Heart left ventricle (tissue), 16 donors: ENCODE results near the gene CACNA1E. TPM values are rescaled to one million over a fixed set of nuclear protein-coding genes. Genes with fewer than 3 reads are reported as not detected.

Experiments used
- ATAC-seq, 4 donors: fragments of 200-7000 bp; cut with Tn5 transposase; one replicate each; pipeline ENCODE4 v1.9.1; 2020 to 2022; ENCODE audit warnings: moderate library complexity in 4 of 4, mild to moderate bottlenecking in 3 of 4, moderate number of reproducible peaks in 1 of 4
- DNase-seq, 5 donors: peaks; one replicate each; pipeline ENCODE4 v3.0.0-alpha.2; 2020
- H3K27ac ChIP-seq, 12 donors: fragments of 200-600 bp; sonication (generic) in 4 of 12; one replicate each; pipeline versions ENCODE4 v1.5.0 to v1.8.0; 2016 to 2022; ENCODE audit warnings: mild to moderate bottlenecking in 2 of 12
- H3K27me3 ChIP-seq, 9 donors: fragments of 200-600 bp; sonication (generic) in 2 of 9; one replicate each; pipeline versions ENCODE4 v1.5.1 to v1.8.0; 2016 to 2022; ENCODE audit warnings: mild to moderate bottlenecking in 3 of 9
- H3K36me3 ChIP-seq, 9 donors: fragments of 200-600 bp; sonication (generic) in 2 of 9; one replicate each; pipeline versions ENCODE4 v1.5.0 to v1.8.0; 2018 to 2022; ENCODE audit warnings: mild to moderate bottlenecking in 2 of 9
- H3K4me1 ChIP-seq, 12 donors: fragments of 200-600 bp; sonication (generic) in 4 of 12; one replicate each; pipeline versions ENCODE4 v1.5.0 to v1.8.0; 2016 to 2022; ENCODE audit warnings: mild to moderate bottlenecking in 3 of 12
- H3K4me3 ChIP-seq, 12 donors: fragments of 200-600 bp; sonication (generic) in 4 of 12; one replicate each; pipeline versions ENCODE4 v1.5.0 to v1.8.0; 2017 to 2022; ENCODE audit warnings: mild to moderate bottlenecking in 9 of 12, moderate library complexity in 4 of 12
- H3K9me3 ChIP-seq, 12 donors: fragments of 200-600 bp; sonication (generic) in 4 of 12; one replicate each; pipeline versions ENCODE4 v1.5.0 to v1.8.0; 2016 to 2022; ENCODE audit warnings: mild to moderate bottlenecking in 1 of 12
- CTCF ChIP-seq, 12 donors: fragments of 200-600 bp; sonication (generic) in 4 of 12; IDR thresholded peaks; one replicate each; pipeline versions ENCODE4 v1.5.0 to v1.8.0; 2018 to 2022; ENCODE audit warnings: antibody characterized with exemption in 12 of 12, mild to moderate bottlenecking in 5 of 12
- POLR2A ChIP-seq, 2 donors: fragments of 450-650 bp; IDR thresholded peaks; one replicate each; pipeline ENCODE4 v1.6.1; 2017; ENCODE audit warnings: antibody characterized with exemption in 2 of 2, mild to moderate bottlenecking in 2 of 2, moderate library complexity in 2 of 2
- WGBS, 4 donors: extraction: QIAGEN DNeasy Blood & Tissue Kit in 2 of 4; methylation state at CpG; one replicate each; pipeline versions ENCODE4 v1.1.5 to v1.1.7; 2013 to 2018; 5-methylcytosine and 5-hydroxymethylcytosine counted together
- intact Hi-C, 10 donors: fragments of 100-400 bp; cut with DNase I; formaldehyde crosslinking; loops; one replicate each; pipeline versions ENCODE4 v1.11.1 to v1.14.2; 2022
- polyA plus RNA-seq, 2 donors: library from polyadenylated mRNA; stranded (reverse); fragments of 200-250 nt; gene quantifications; one replicate each; pipeline ENCODE4 v1.2.3, GENCODE V29; 2013
- total RNA-seq, 9 donors: library from RNA; depleted of rRNA in 2 of 9; stranded (reverse); fragments of >200 nt in 2 of 9; fragmentation: NEBNext Ultra II Directional in 3 of 9; extraction: Animal tissue kit (Norgen Biotek cat#: 25700) in 3 of 9; gene quantifications; one replicate each; pipeline versions ENCODE4 v1.1.0 to v1.2.4, GENCODE V29; 2016 to 2023
- donor health status: ischemic (EF 13 %, LVEDD 7.1; RV severe dilation, severe dysfunction).
- donor health status: healthy with polysubstance abuse.
- donor health status: DM: no; HTN: yes; CAD: no.
- donor health status: DM: no; HTN: no; CAD: no.
- donor health status: ischemic (EF 25% LVEDD 6.9; RV normal size, moderate dysfunction).
- donor health status: ischemic (EF 25% LVEDD 5.7; RV mildly dilated, moderate dysfunction).
- donor health status: healthy.
- donor health status: DM: yes; HTN: yes; CAD: no.
- donor health status: ischemic (EF 35%, LVEDD 5.7; RV mildly dilated, moderate dysfunction).
- donor health status: nonischemic (EF 11% LVEDD 7.7; RV severe dilation, severe dysfunction).
- donor health status: DM: yes; HTN: yes; CAD: no.
- donor health status: PGD.
- donor health status: ischemic (EF 29% LVEDD 5.4; RV normal size, mild dysfunction).
- donor health status: nonischemic (EF 23%, LVEDD 6.1; RV moderate dilation, normal function).

The CACNA1E gene
- total and polyA plus RNA-seq, 11 donors: 0.02 to 1.9 (median 0.10) TPM

GRCh38 chr1:181739214-181739613 lies 255.9 kb downstream of the CACNA1E start:
- no peak for ATAC-seq
- Histone ChIP-seq H3K27me3 (peaks cover 0 to 20% (median 0%) of the 10 kb centered on the region in 9 donors), H3K36me3 (no peaks in the 10 kb centered on the region), H3K4me3 (no peak overlapping the region), H3K9me3 (no peaks in the 10 kb centered on the region), H3K27ac (no peak overlapping the region), H3K4me1 (no peaks in the 10 kb centered on the region)
- no peak for TF ChIP-seq POLR2A (IDR thresholded peaks at IDR 0.05)
- TF ChIP-seq CTCF (IDR thresholded peaks at IDR 0.05): no peak
- intact Hi-C loops: loop anchor here in 1 of 10 donors (10.0 kb wide), 1 partner anchor 296 kb away; no protein-coding TSS in a partner anchor
- 64 to 70% (median 69%) methylated on average over 9 of the region's 9 CpGs for WGBS, 4 donors
- DNase-seq: no peak

- Histone ChIP-seq H3K4me1 (no peaks in the 10 kb centered on the region), H3K27me3 (peaks cover 0 to 12% (median 0%) of the 10 kb centered on the region in 9 donors), H3K27ac (no peak overlapping the region), H3K36me3 (no peaks in the 10 kb centered on the region), H3K9me3 (no peaks in the 10 kb centered on the region), H3K4me3 (no peak overlapping the region)
- TF ChIP-seq CTCF (IDR thresholded peaks at IDR 0.05) (no peak), POLR2A (IDR thresholded peaks at IDR 0.05) (no peak)
- 38 to 69% (median 61%) methylated on average over 4 of the region's 4 CpGs for WGBS, 4 donors
- no peak for DNase-seq
- ATAC-seq: no peak
- intact Hi-C loops: loop anchor here in 1 of 10 donors (10.0 kb wide), 1 partner anchor 312 kb away; no protein-coding TSS in a partner anchor
Observed at GRCh38 chr1:181742426-181742825, 259.1 kb downstream of the CACNA1E start.

- intact Hi-C loops: loop anchor here in 1 of 10 donors (10.0 kb wide), 1 partner anchor 311 kb away; no protein-coding TSS in a partner anchor
- ATAC-seq (peak in 1 of 4 donors; percentile 78), DNase-seq (peak in 1 of 5 donors; percentile 51)
- no peaks in the 10 kb centered on the region for H3K9me3 ChIP-seq
- no peaks in the 10 kb centered on the region for H3K4me1 ChIP-seq
- H3K36me3 ChIP-seq: no peaks in the 10 kb centered on the region
- TF ChIP-seq POLR2A (IDR thresholded peaks at IDR 0.05) (no peak), CTCF (IDR thresholded peaks at IDR 0.05) (no peak)
- WGBS, 4 donors: 63 to 73% (median 70%) methylated on average over 6 of the region's 6 CpGs
- H3K27me3 ChIP-seq: peaks cover 0 to 12% (median 0%) of the 10 kb centered on the region in 9 donors
- H3K4me3 ChIP-seq: no peak overlapping the region
- no peak overlapping the region for H3K27ac ChIP-seq
Observed at GRCh38 chr1:181743878-181744312, 260.6 kb downstream of the CACNA1E start.

GRCh38 chr1:181746224-181746623 lies 262.9 kb downstream of the CACNA1E start:
- Histone ChIP-seq H3K27ac (no peak overlapping the region), H3K27me3 (peaks cover 0 to 12% (median 0%) of the 10 kb centered on the region in 9 donors), H3K36me3 (no peaks in the 10 kb centered on the region), H3K4me1 (no peaks in the 10 kb centered on the region), H3K4me3 (no peak overlapping the region), H3K9me3 (no peaks in the 10 kb centered on the region)
- TF ChIP-seq CTCF (IDR thresholded peaks at IDR 0.05) (no peak), POLR2A (IDR thresholded peaks at IDR 0.05) (no peak)
- WGBS, 4 donors: 74 to 88% (median 80%) methylated on average over 2 of the region's 2 CpGs
- ATAC-seq: no peak
- intact Hi-C loops: loop anchor here in 1 of 10 donors (10.0 kb wide), 1 partner anchor 309 kb away; no protein-coding TSS in a partner anchor
- no peak for DNase-seq
